Endothelial cell of umbilical vein (primary cell): ENCODE measurements around the gene PDPN. TPM values are rescaled to one million over a fixed set of nuclear protein-coding genes. Genes with fewer than 3 reads are reported as not detected.

ENCODE experiments used
- BruUV-seq: library from RNA; stranded (reverse); fragments of 400-500 nt; replicated peaks from 2 replicates; lab custom pipeline; 2021; lab: Mats Ljungman, UMichigan
- CTCF ChIA-PET: fragments of 300-600, 350-600 bp; sonication (Branson Sonifier 250); formaldehyde crosslinking; loops from one replicate; lab custom pipeline; 2021; ENCODE audit warnings: antibody characterized with exemption, inconsistent platforms; lab: Charles Lee
- POLR2A ChIA-PET: fragments of 300-600, 350-600 bp; sonication (Branson Sonifier 250); formaldehyde crosslinking; loops from one replicate; lab custom pipeline; 2021; ENCODE audit warnings: antibody characterized with exemption, inconsistent platforms; lab: Charles Lee
- DNase-seq: peaks from one replicate; pipeline ENCODE4 v3.0.0-alpha.2; 2011; ENCODE audit warnings: low read depth, low spot score
- FAIRE-seq: peaks from 2 replicates; lab custom pipeline; 2011; peaks lifted over from hg19 to GRCh38; lab: Jason Lieb, UNC
- H2AFZ ChIP-seq: 2 replicates; pipeline ENCODE4 v1.6.0; 2012; ENCODE audit warnings: low read depth, low read length, control low read depth, inconsistent platforms
- H3K27ac ChIP-seq: 2 replicates; pipeline ENCODE4 v1.5.1; 2011; ENCODE audit warnings: low read depth, mild to moderate bottlenecking, control low read depth, low read length, moderate library complexity; ENCODE audit not compliant: insufficient read depth
- H3K27me3 ChIP-seq, 2 experiments: 2 replicates each; pipeline versions ENCODE4 v1.6.0 to v1.6.1; 2011; ENCODE audit warnings: low read length in 2 of 2, mixed read lengths in 1 of 2; ENCODE audit not compliant: control insufficient read depth in 2 of 2, insufficient read depth in 2 of 2
- H3K36me3 ChIP-seq, 2 experiments: 2 replicates in 1 of 2; 3 replicates in 1 of 2; pipeline ENCODE4 v1.5.1; 2011; ENCODE audit warnings: low read length in 2 of 2, mild to moderate bottlenecking in 1 of 2, moderate library complexity in 1 of 2; ENCODE audit not compliant: control insufficient read depth in 2 of 2, insufficient read depth in 2 of 2; ENCODE audit errors: extremely low read depth in 1 of 2
- H3K4me1 ChIP-seq: 3 replicates; pipeline ENCODE4 v1.5.1; 2011; ENCODE audit warnings: mild to moderate bottlenecking, low read length; ENCODE audit not compliant: control insufficient read depth, insufficient read depth; ENCODE audit errors: extremely low read depth
- H3K4me2 ChIP-seq: 2 replicates; pipeline ENCODE4 v1.6.1; 2011; ENCODE audit warnings: low read length, control low read depth, mixed read lengths; ENCODE audit not compliant: insufficient read depth
- H3K4me3 ChIP-seq, 3 experiments: fragments of 200-600 bp in 1 of 3; sonication (generic), shearing (Covaris generic) in 1 of 3; replicated peaks in 1 of 3; 2 replicates each; pipeline ENCODE4 v1.5.1; 2011 to 2016; ENCODE audit warnings: control low read depth in 3 of 3, low read length in 3 of 3, mild to moderate bottlenecking in 2 of 3, inconsistent platforms in 1 of 3, low read depth in 1 of 3, moderate library complexity in 1 of 3; ENCODE audit not compliant: insufficient read depth in 1 of 3
- H3K79me2 ChIP-seq: 2 replicates; pipeline ENCODE4 v1.6.0; 2012; ENCODE audit warnings: low read length, inconsistent platforms; ENCODE audit not compliant: control insufficient read depth, insufficient read depth
- H3K9ac ChIP-seq: replicated peaks from 2 replicates; pipeline ENCODE3; 2011; ENCODE audit warnings: low read length, control low read depth; ENCODE audit not compliant: insufficient read depth; ENCODE audit errors: extremely low read depth
- H3K9me1 ChIP-seq: replicated peaks from 3 replicates; pipeline ENCODE4 v1.6.0; 2011; ENCODE audit warnings: mild to moderate bottlenecking, low read length; ENCODE audit not compliant: control insufficient read depth, insufficient read depth; ENCODE audit errors: extremely low read depth
- H3K9me3 ChIP-seq: replicated peaks from 2 replicates; pipeline ENCODE4 v1.5.1; 2012; ENCODE audit warnings: low read length, inconsistent platforms; ENCODE audit not compliant: control insufficient read depth, insufficient read depth
- H4K20me1 ChIP-seq: replicated peaks from 2 replicates; pipeline ENCODE3; 2011; ENCODE audit warnings: mild to moderate bottlenecking, low read length; ENCODE audit not compliant: control insufficient read depth, insufficient read depth; ENCODE audit errors: extremely low read depth
- CTCF ChIP-seq, 2 donors: IDR thresholded peaks; 1 replicate in 1 of 2; 2 replicates in 1 of 2; pipeline ENCODE4 v1.5.1; 2011; ENCODE audit warnings: low read length in 2 of 2, mild to moderate bottlenecking in 2 of 2, moderate library complexity in 2 of 2, control low read depth in 1 of 2, inconsistent platforms in 1 of 2, low read depth in 1 of 2; ENCODE audit not compliant: insufficient read depth in 1 of 2; ENCODE audit errors: extremely low read depth in 1 of 2
- EZH2 ChIP-seq: IDR thresholded peaks from 2 replicates; pipeline ENCODE4 v1.6.1; 2012; ENCODE audit warnings: borderline replicate concordance, low read depth, mild to moderate bottlenecking, moderate library complexity, low read length, inconsistent platforms; ENCODE audit not compliant: severe bottlenecking
- FOS ChIP-seq: IDR thresholded peaks from 2 replicates; pipeline ENCODE4 v1.6.1; 2011; ENCODE audit warnings: mild to moderate bottlenecking, low read length, moderate library complexity, borderline replicate concordance; ENCODE audit not compliant: insufficient read depth
- GATA2 ChIP-seq: IDR thresholded peaks from 2 replicates; pipeline ENCODE4 v1.7.0; 2011; ENCODE audit warnings: low read depth, mild to moderate bottlenecking, moderate library complexity, mixed read lengths, low read length; ENCODE audit not compliant: insufficient read length, insufficient read depth
- JUN ChIP-seq: IDR thresholded peaks from 2 replicates; pipeline ENCODE4 v1.6.1; 2011; ENCODE audit warnings: borderline replicate concordance, low read depth; ENCODE audit not compliant: insufficient read length, insufficient read depth
- MAX ChIP-seq: IDR thresholded peaks from 2 replicates; pipeline ENCODE4 v1.6.1; 2011; ENCODE audit not compliant: insufficient read depth, insufficient read length
- MYC ChIP-seq: IDR thresholded peaks from one replicate; pipeline ENCODE4 v1.6.1; 2011; ENCODE audit warnings: mild to moderate bottlenecking, low read depth, low read length
- POLR2A ChIP-seq: IDR thresholded peaks from 2 replicates; pipeline ENCODE4 v1.6.1; 2012; ENCODE audit warnings: low read depth, mild to moderate bottlenecking, control low read depth, low read length
- POLR2AphosphoS5 ChIP-seq: IDR thresholded peaks from 2 replicates; pipeline ENCODE4 v1.6.1; 2012; ENCODE audit warnings: low read depth, mild to moderate bottlenecking, control low read depth, low read length, moderate library complexity; ENCODE audit not compliant: insufficient read depth
- dilution Hi-C: fragments of 300-500 bp; cut with MboI; formaldehyde crosslinking; loops from one replicate; pipeline ENCODE4 v1.15.0; 2019; ENCODE audit warnings: low sequenced_read_pairs; ENCODE audit not compliant: extremely low pct_ligation_motif_present
- intact Hi-C: fragments of 100-400 bp; cut with micrococcal nuclease; formaldehyde crosslinking; loops from one replicate; pipeline ENCODE4 v1.10.0; 2022
- polyA plus RNA-seq, 4 experiments: library from polyadenylated mRNA; depleted of rRNA in 3 of 4; stranded (reverse) in 3 of 4; unstranded in 1 of 4; fragments of >200 nt; gene quantifications; 2 replicates each; pipeline versions ENCODE4 v1.2.1 to v1.2.3, GENCODE V29; 2011 to 2012; ENCODE audit warnings: missing spikeins in 1 of 4
- total RNA-seq: library from RNA; stranded (reverse); gene quantifications from 2 replicates; pipeline ENCODE4 v1.2.3, GENCODE V29; 2021

Gene PDPN
- total and polyA plus RNA-seq, 2 donors (not counting 3 experiments of a cell fraction or from before 2014, with no cell fraction given) = not detected

- no peak overlapping the region for H3K4me3 ChIP-seq
Observed at GRCh38 chr1:13583966-13584791, 547 bp downstream of the PDPN start.

More at GRCh38 chr1:13583966-13584791, 547 bp downstream of the PDPN start:
- intact Hi-C loops = no loop called here
- no peak for FAIRE-seq
- Histone ChIP-seq H3K79me2 (no peaks in the 10 kb centered on the region), H3K36me3 (no peaks in the 10 kb centered on the region), H3K9ac (no peak overlapping the region), H2AFZ (no peak overlapping the region), H3K27me3 (no peaks in the 10 kb centered on the region), H3K4me2 (no peak overlapping the region), H3K9me1 (no peaks in the 10 kb centered on the region), H3K9me3 (no peaks in the 10 kb centered on the region), H3K4me1 (no peaks in the 10 kb centered on the region), H3K27ac (no peak overlapping the region), H4K20me1 (no peaks in the 10 kb centered on the region)
- dilution Hi-C loops = no loop called here
- no peak for DNase-seq
- CTCF ChIA-PET = no interaction called here
- no TSS peak for BruUV-seq
- no peak for TF ChIP-seq JUN
- no peak for TF ChIP-seq POLR2A
- no peak for TF ChIP-seq EZH2
- no peak for TF ChIP-seq CTCF (IDR thresholded peaks at IDR 0.05; ENCODE audit: extremely low read depth in 1 of 2, insufficient read depth in 1 of 2, low read depth in 1 of 2, low read length in 2 of 2)
- TF ChIP-seq GATA2 = no peak
- no peak for TF ChIP-seq FOS
- TF ChIP-seq POLR2AphosphoS5 = no peak
- TF ChIP-seq MYC = no peak
- TF ChIP-seq MAX = no peak
- POLR2A ChIA-PET = no interaction called here
